Hepatocyte (in vitro differentiated cells): ENCODE results near the gene PRKCA.

Experiments
- CTCF ChIP-seq: fragments of 200-600 bp; sonication (generic); IDR thresholded peaks from 2 replicates; pipeline ENCODE4 v1.5.1; 2016; ENCODE audit warnings: antibody characterized with exemption, mild to moderate bottlenecking; ENCODE audit not compliant: poor library complexity
- EZH2 ChIP-seq: fragments of 200-600 bp; sonication (generic); IDR thresholded peaks from 2 replicates; pipeline ENCODE4 v1.6.1; 2016; ENCODE audit warnings: antibody characterized with exemption, mild to moderate bottlenecking, borderline replicate concordance

- TF ChIP-seq CTCF, result no peak
- TF ChIP-seq EZH2, result no peak
Observed at GRCh38 chr17:66783656-66784381, 481.4 kb downstream of the PRKCA start.
